Natural killer cell (primary cell): ENCODE measurements around the gene TMCO4. TPM values are rescaled to one million over a fixed set of nuclear protein-coding genes. Genes with fewer than 3 reads are reported as not detected.

ENCODE experiments used
- ATAC-seq, 3 donors: fragments of 150-1000 bp in 2 of 3; fragments of 200-7000 bp in 1 of 3; cut with Tn5 transposase; 1 replicate in 1 of 3; 2 replicates in 2 of 3; pipeline ENCODE4 v1.10.0; 2021; ENCODE audit warnings: mild to moderate bottlenecking in 2 of 3, moderate library complexity in 2 of 3
- DNase-seq, 2 donors: peaks; one replicate each; pipeline versions ENCODE4 v3.0.0 to v3.0.0-alpha.2; 2013 to 2021; ENCODE audit warnings: mixed read lengths in 1 of 2
- H3K27ac ChIP-seq: one replicate; pipeline ENCODE4 v1.5.1; 2013; ENCODE audit warnings: mild to moderate bottlenecking, low read length
- H3K27me3 ChIP-seq: one replicate; pipeline ENCODE4 v1.6.1; 2013; ENCODE audit warnings: low read length; ENCODE audit not compliant: control insufficient read depth, insufficient read depth
- H3K36me3 ChIP-seq: one replicate; pipeline ENCODE4 v1.6.1; 2013; ENCODE audit warnings: low read length; ENCODE audit not compliant: control insufficient read depth, insufficient read depth
- H3K4me1 ChIP-seq: one replicate; pipeline ENCODE4 v1.6.1; 2013; ENCODE audit warnings: low read length; ENCODE audit not compliant: control insufficient read depth, insufficient read depth
- H3K4me3 ChIP-seq: one replicate; pipeline ENCODE4 v1.5.1; 2013; ENCODE audit warnings: low read length
- H3K9me3 ChIP-seq: one replicate; pipeline ENCODE4 v1.6.1; 2013; ENCODE audit warnings: low read length; ENCODE audit not compliant: control insufficient read depth, insufficient read depth
- H3K27ac Mint-ChIP-seq, 2 donors: one replicate each; pipeline ENCODE4 v1.8.0; 2022; ENCODE audit warnings: mild to moderate bottlenecking in 2 of 2, mixed read lengths in 2 of 2, moderate library complexity in 1 of 2
- H3K27me3 Mint-ChIP-seq, 2 donors: one replicate each; pipeline ENCODE4 v1.8.0; 2022; ENCODE audit warnings: low read depth in 2 of 2, mixed read lengths in 2 of 2
- H3K36me3 Mint-ChIP-seq: one replicate; pipeline ENCODE4 v1.8.0; 2022; ENCODE audit warnings: mixed read lengths
- H3K4me1 Mint-ChIP-seq, 2 donors: one replicate each; pipeline ENCODE4 v1.8.0; 2022; ENCODE audit warnings: mixed read lengths in 2 of 2
- H3K4me3 Mint-ChIP-seq: one replicate; pipeline ENCODE4 v1.8.0; 2022; ENCODE audit warnings: mild to moderate bottlenecking, moderate library complexity, mixed read lengths
- H3K9me3 Mint-ChIP-seq, 2 donors: one replicate each; pipeline ENCODE4 v1.8.0; 2022; ENCODE audit warnings: mixed read lengths in 2 of 2
- WGBS: methylation state at CpG from one replicate; pipeline ENCODE4 v1.1.7; 2013; ENCODE audit warnings: missing lambda C conversion rate; ENCODE audit not compliant: insufficient coverage; 5-methylcytosine and 5-hydroxymethylcytosine counted together
- intact Hi-C: fragments of 100-400 bp; cut with micrococcal nuclease; formaldehyde crosslinking; loops from one replicate; pipeline ENCODE4 v1.14.2; 2022
- total RNA-seq, 4 donors: library from RNA; stranded (reverse); fragments of 120-200 nt in 1 of 4; gene quantifications; one replicate each; pipeline versions ENCODE4 v1.2.3 to v1.2.4, GENCODE V29; 2013 to 2022
- TF ChIP-seq, protein P1 (sequence below): fragments of 200-600 bp; IDR thresholded peaks from one replicate; pipeline ENCODE4 v1.8.0; 2022; ENCODE audit warnings: antibody characterized with exemption

The TMCO4 gene
- total RNA-seq, 3 donors from 2014 or later (not counting 1 experiment from before 2014, with no cell fraction given) = 14.2 to 21.5 (median 18.3) TPM

DNA sequence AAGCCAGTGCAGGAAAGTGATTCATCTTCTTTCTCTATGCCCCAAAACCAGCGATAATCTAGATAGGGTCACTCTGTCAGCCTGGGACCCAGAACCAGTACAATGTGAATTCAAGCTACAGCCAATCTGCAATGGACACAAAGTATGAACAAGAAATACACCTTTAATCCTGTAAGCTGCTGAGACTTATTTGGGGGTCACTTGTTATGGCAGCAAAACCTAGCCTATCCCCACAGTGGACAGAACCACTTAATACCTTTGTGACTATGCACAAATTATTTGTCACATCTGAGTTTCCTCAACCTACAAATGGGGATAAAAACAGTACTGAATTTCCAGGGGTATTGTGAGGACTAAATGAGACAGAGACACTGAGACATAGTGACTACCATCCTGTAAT is 50.0 kb downstream of the TMCO4 start:
- Histone ChIP-seq H3K4me1 (no peaks in the 10 kb centered on the region), H3K4me3 (no peak overlapping the region), H3K9me3 (no peaks in the 10 kb centered on the region), H3K36me3 (peaks cover 27% of the 10 kb centered on the region), H3K27me3 (no peaks in the 10 kb centered on the region), H3K27ac (no peak overlapping the region)
- ATAC-seq (no peak), DNase-seq (no peak)
- Mint-ChIP-seq H3K9me3 (no peaks in the 10 kb centered on the region), H3K4me1 (no peaks in the 10 kb centered on the region), H3K27me3 (no peaks in the 10 kb centered on the region), H3K27ac (no peak overlapping the region), H3K4me3 (no peak overlapping the region), H3K36me3 (no peaks in the 10 kb centered on the region)
- TF ChIP-seq, protein P1, sequence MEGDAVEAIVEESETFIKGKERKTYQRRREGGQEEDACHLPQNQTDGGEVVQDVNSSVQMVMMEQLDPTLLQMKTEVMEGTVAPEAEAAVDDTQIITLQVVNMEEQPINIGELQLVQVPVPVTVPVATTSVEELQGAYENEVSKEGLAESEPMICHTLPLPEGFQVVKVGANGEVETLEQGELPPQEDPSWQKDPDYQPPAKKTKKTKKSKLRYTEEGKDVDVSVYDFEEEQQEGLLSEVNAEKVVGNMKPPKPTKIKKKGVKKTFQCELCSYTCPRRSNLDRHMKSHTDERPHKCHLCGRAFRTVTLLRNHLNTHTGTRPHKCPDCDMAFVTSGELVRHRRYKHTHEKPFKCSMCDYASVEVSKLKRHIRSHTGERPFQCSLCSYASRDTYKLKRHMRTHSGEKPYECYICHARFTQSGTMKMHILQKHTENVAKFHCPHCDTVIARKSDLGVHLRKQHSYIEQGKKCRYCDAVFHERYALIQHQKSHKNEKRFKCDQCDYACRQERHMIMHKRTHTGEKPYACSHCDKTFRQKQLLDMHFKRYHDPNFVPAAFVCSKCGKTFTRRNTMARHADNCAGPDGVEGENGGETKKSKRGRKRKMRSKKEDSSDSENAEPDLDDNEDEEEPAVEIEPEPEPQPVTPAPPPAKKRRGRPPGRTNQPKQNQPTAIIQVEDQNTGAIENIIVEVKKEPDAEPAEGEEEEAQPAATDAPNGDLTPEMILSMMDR = no peak
- 92% methylated on average over 1 of the region's 1 CpG for WGBS
- intact Hi-C loops = no loop called here

DNA sequence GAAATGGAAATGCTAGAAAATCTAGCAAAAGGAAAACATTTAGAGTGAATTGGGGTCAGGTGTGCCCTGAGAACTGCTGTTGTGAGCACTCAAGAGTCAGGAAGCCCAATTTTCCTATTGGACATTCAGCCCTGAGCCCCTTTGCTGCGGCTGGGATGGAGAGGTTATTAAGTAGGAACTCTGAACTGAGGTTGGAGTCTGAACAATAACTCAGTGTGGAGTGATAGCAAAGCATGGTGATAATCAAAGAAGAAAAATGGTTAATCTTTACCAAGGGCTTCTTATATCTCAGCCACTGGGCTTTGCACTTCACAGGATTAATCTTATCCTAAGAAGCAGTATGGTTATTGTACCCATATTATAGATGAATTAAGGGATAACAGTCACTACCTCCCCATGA is 52.0 kb downstream of the TMCO4 start:
- intact Hi-C loops = no loop called here
- no peaks in the 10 kb centered on the region for H3K27me3 Mint-ChIP-seq
- Histone ChIP-seq H3K36me3 (peaks cover 25% of the 10 kb centered on the region), H3K9me3 (no peaks in the 10 kb centered on the region), H3K4me3 (no peak overlapping the region), H3K27me3 (no peaks in the 10 kb centered on the region), H3K27ac (no peak overlapping the region), H3K4me1 (no peaks in the 10 kb centered on the region)
- H3K4me1 Mint-ChIP-seq = no peaks in the 10 kb centered on the region
- no peak overlapping the region for H3K27ac Mint-ChIP-seq
- 90% methylated on average over 1 of the region's 1 CpG for WGBS
- TF ChIP-seq, protein P1 = no peak
- no peak overlapping the region for H3K4me3 Mint-ChIP-seq
- no peak for ATAC-seq
- no peaks in the 10 kb centered on the region for H3K9me3 Mint-ChIP-seq
- no peak for DNase-seq
- no peaks in the 10 kb centered on the region for H3K36me3 Mint-ChIP-seq

DNA sequence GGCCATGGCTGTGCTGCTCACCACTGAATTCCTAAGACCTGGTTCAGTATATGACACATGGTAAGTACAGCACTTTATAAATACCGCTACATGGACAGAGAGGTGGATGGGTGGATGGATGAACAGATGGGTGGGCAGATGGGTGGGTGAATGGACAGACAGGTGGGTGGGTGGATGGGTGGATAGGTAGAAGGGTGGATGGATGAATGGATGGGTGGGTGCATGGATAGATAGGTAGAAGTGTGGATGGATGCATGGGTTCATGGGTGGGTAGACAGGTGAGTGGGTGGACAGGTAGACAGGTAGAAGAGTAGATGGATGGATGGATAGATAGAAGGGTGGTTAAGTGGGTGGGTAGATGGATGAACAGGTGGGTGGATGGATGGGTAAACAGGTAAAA is 54.8 kb downstream of the TMCO4 start:
- Mint-ChIP-seq H3K27ac (no peak overlapping the region), H3K4me3 (no peak overlapping the region), H3K9me3 (no peaks in the 10 kb centered on the region), H3K27me3 (no peaks in the 10 kb centered on the region), H3K36me3 (no peaks in the 10 kb centered on the region), H3K4me1 (no peaks in the 10 kb centered on the region)
- H3K36me3 ChIP-seq = peaks cover 26% of the 10 kb centered on the region
- intact Hi-C loops = no loop called here
- TF ChIP-seq, protein P1 = no peak
- H3K9me3 ChIP-seq = no peaks in the 10 kb centered on the region
- no peaks in the 10 kb centered on the region for H3K27me3 ChIP-seq
- H3K4me3 ChIP-seq = no peak overlapping the region
- no peak overlapping the region for H3K27ac ChIP-seq
- DNase-seq (no peak), ATAC-seq (no peak)
- no peaks in the 10 kb centered on the region for H3K4me1 ChIP-seq
- WGBS = 100% methylated on average over 1 of the region's 1 CpG

DNA sequence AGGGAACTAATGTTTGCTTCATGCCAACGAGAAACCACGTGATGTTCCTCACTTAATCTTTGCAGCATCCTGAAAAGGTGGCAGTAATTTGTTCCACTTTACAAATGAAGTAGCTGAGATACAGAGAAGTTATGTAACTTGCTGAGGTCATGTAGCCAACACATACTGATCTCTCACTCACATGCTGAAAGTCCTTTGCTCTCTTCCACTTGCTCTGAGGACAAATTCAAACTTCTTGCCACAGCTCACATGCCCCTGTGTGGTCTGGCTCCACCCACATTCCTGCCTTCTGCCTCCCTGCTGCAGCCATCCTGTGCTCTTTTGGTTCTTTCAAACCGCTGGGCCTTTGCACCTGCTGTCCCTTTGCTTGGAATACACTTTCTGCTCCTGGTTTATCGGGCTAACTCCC is 55.4 kb downstream of the TMCO4 start:
- H3K9me3 Mint-ChIP-seq = no peaks in the 10 kb centered on the region
- Histone ChIP-seq H3K27ac (no peak overlapping the region), H3K4me3 (no peak overlapping the region), H3K9me3 (no peaks in the 10 kb centered on the region), H3K4me1 (no peaks in the 10 kb centered on the region), H3K27me3 (no peaks in the 10 kb centered on the region), H3K36me3 (peaks cover 23% of the 10 kb centered on the region)
- no peak overlapping the region for H3K27ac Mint-ChIP-seq
- 87% methylated on average over 4 of the region's 4 CpGs for WGBS
- TF ChIP-seq, protein P1 = no peak
- no peak overlapping the region for H3K4me3 Mint-ChIP-seq
- no peak for DNase-seq
- no peak for ATAC-seq
- no peaks in the 10 kb centered on the region for H3K36me3 Mint-ChIP-seq
- intact Hi-C loops = no loop called here
- H3K4me1 Mint-ChIP-seq = no peaks in the 10 kb centered on the region
- H3K27me3 Mint-ChIP-seq = no peaks in the 10 kb centered on the region
